B cell (primary cell): ENCODE data around the gene CC2D2B.

Experiments
- EZH2 ChIP-seq: IDR thresholded peaks from 2 replicates; pipeline ENCODE4 v1.6.1; 2012; ENCODE audit warnings: borderline replicate concordance, low read depth, mild to moderate bottlenecking, moderate library complexity, low read length; ENCODE audit not compliant: insufficient read depth, poor library complexity, severe bottlenecking
- TF ChIP-seq, protein P1 (sequence below): fragments of 200-600 bp; IDR thresholded peaks from one replicate; pipeline ENCODE4 v1.8.0; 2022; ENCODE audit warnings: antibody characterized with exemption, mild to moderate bottlenecking

GRCh38 chr10:96022739-96023138, 115.0 kb downstream of the CC2D2B start:
- TF ChIP-seq, protein P1, sequence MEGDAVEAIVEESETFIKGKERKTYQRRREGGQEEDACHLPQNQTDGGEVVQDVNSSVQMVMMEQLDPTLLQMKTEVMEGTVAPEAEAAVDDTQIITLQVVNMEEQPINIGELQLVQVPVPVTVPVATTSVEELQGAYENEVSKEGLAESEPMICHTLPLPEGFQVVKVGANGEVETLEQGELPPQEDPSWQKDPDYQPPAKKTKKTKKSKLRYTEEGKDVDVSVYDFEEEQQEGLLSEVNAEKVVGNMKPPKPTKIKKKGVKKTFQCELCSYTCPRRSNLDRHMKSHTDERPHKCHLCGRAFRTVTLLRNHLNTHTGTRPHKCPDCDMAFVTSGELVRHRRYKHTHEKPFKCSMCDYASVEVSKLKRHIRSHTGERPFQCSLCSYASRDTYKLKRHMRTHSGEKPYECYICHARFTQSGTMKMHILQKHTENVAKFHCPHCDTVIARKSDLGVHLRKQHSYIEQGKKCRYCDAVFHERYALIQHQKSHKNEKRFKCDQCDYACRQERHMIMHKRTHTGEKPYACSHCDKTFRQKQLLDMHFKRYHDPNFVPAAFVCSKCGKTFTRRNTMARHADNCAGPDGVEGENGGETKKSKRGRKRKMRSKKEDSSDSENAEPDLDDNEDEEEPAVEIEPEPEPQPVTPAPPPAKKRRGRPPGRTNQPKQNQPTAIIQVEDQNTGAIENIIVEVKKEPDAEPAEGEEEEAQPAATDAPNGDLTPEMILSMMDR: no peak
- TF ChIP-seq EZH2: no peak
